22Rv1 (cell line): ENCODE measurements around the gene TTLL10.

ENCODE experiments used
- CTCF ChIP-seq: fragments of 450-650 bp; IDR thresholded peaks from 2 replicates; pipeline ENCODE4 v1.5.1; 2017; ENCODE audit warnings: mild to moderate bottlenecking
- ZFX ChIP-seq: fragments of 450-650 bp; IDR thresholded peaks from 2 replicates; pipeline ENCODE4 v1.6.1; 2017; ENCODE audit warnings: antibody characterized with exemption, borderline replicate concordance

- TF ChIP-seq ZFX (no peak), CTCF (no peak)
Measured at GRCh38 chr1:1127551-1128451, 45.9 kb upstream of the TTLL10 start.
